Pancreas (tissue), 10 donors: ENCODE measurements around the gene DGKG. TPM values are rescaled to one million over a fixed set of nuclear protein-coding genes. Genes with fewer than 3 reads are reported as not detected.
A peak's percentile ranks its signal among the peaks of the same experiment; 100 is the strongest.

Experiments
- ATAC-seq, 4 donors: fragments of 200-7000 bp; cut with Tn5 transposase; one replicate each; pipeline versions ENCODE4 v1.8.0 to v1.9.1; 2020; ENCODE audit warnings: mild to moderate bottlenecking in 4 of 4, moderate library complexity in 4 of 4
- DNase-seq, 6 donors: peaks; one replicate each; pipeline ENCODE4 v3.0.0-alpha.2; 2020
- FAIRE-seq: peaks from 2 replicates; lab custom pipeline; 2012; peaks lifted over from hg19 to GRCh38; lab: Jason Lieb, UNC
- H3K27ac ChIP-seq, 4 donors: fragments of 200-600 bp; sonication (generic); 1 replicate in 3 of 4; 2 replicates in 1 of 4; pipeline versions ENCODE4 v1.5.0 to v1.8.0; 2020
- H3K27me3 ChIP-seq, 4 donors: fragments of 200-600 bp; one replicate each; pipeline ENCODE4 v1.8.0; 2021
- H3K36me3 ChIP-seq, 3 donors: fragments of 200-600 bp; sonication (generic) in 1 of 3; one replicate each; pipeline versions ENCODE4 v1.5.0 to v1.8.0; 2020 to 2021
- H3K4me1 ChIP-seq, 3 donors: fragments of 200-600 bp; one replicate each; pipeline ENCODE4 v1.8.0; 2021
- H3K4me3 ChIP-seq, 4 donors: fragments of 200-600 bp; sonication (generic) in 2 of 4; one replicate each; pipeline versions ENCODE4 v1.5.0 to v1.8.0; 2020 to 2021
- H3K9me3 ChIP-seq, 4 donors: fragments of 200-600 bp; one replicate each; pipeline ENCODE4 v1.8.0; 2021
- WGBS, 2 donors: extraction: QIAGEN DNeasy Blood & Tissue Kit; methylation state at CpG; one replicate each; pipeline ENCODE4 v1.1.7; 2013; 5-methylcytosine and 5-hydroxymethylcytosine counted together
- intact Hi-C, 3 donors: fragments of 100-400 bp; cut with DNase I; formaldehyde crosslinking; loops; one replicate each; pipeline versions ENCODE4 v1.11.1 to v1.14.2; 2022
- polyA plus RNA-seq, 2 donors: library from polyadenylated mRNA; stranded (reverse); fragments of 200-250 nt; gene quantifications; one replicate each; pipeline ENCODE4 v1.2.3, GENCODE V29; 2013
- total RNA-seq, 6 donors: library from RNA; stranded (reverse); fragmentation: NEBNext Ultra II Directional in 4 of 6; extraction: Animal tissue kit (Norgen Biotek cat#: 25700) in 4 of 6; gene quantifications; one replicate each; pipeline versions ENCODE4 v1.2.1 to v1.2.4, GENCODE V29; 2021 to 2023
- TF ChIP-seq, protein P1 (sequence below), 4 donors: fragments of 200-600 bp; sonication (generic) in 3 of 4; IDR thresholded peaks; one replicate each; pipeline versions ENCODE4 v1.5.0 to v1.8.0; 2021; ENCODE audit warnings: antibody characterized with exemption in 4 of 4
- donor health status: healthy with polysubstance abuse.
- donor health status: DM: no; HTN: no; CAD: no; lungs with moderate emphysema.
- donor health status: DM: no; HTN: no; CAD: no.
- donor health status: control.
- donor health status: control.
- donor health status: Bipolar disorder and iron deficiency.
- donor health status: DM: yes; HTN: yes; CAD: no.
- donor health status: DM: no; HTN: no; CAD: no.
- donor health status: DM: no; HTN: no; CAD: no.
- donor health status: DM: yes; HTN: yes; CAD: no.

DGKG gene
- total and polyA plus RNA-seq, 8 donors: 0.16 to 2.0 (median 0.88) TPM

- FAIRE-seq (no peak), ATAC-seq (peak in 2 of 4 donors; percentile 71 to 86), DNase-seq (peak in 1 of 6 donors; percentile 36)
- intact Hi-C loops: no loop called here
- 94% methylated on average over 6 of the region's 6 CpGs for WGBS, 2 donors
- Histone ChIP-seq H3K27ac (no peak overlapping the region), H3K36me3 (no peaks in the 10 kb centered on the region), H3K9me3 (no peaks in the 10 kb centered on the region), H3K4me3 (no peak overlapping the region), H3K4me1 (no peaks in the 10 kb centered on the region), H3K27me3 (no peaks in the 10 kb centered on the region)
- TF ChIP-seq, protein P1, sequence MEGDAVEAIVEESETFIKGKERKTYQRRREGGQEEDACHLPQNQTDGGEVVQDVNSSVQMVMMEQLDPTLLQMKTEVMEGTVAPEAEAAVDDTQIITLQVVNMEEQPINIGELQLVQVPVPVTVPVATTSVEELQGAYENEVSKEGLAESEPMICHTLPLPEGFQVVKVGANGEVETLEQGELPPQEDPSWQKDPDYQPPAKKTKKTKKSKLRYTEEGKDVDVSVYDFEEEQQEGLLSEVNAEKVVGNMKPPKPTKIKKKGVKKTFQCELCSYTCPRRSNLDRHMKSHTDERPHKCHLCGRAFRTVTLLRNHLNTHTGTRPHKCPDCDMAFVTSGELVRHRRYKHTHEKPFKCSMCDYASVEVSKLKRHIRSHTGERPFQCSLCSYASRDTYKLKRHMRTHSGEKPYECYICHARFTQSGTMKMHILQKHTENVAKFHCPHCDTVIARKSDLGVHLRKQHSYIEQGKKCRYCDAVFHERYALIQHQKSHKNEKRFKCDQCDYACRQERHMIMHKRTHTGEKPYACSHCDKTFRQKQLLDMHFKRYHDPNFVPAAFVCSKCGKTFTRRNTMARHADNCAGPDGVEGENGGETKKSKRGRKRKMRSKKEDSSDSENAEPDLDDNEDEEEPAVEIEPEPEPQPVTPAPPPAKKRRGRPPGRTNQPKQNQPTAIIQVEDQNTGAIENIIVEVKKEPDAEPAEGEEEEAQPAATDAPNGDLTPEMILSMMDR (IDR thresholded peaks at IDR 0.05): no peak
Observed at GRCh38 chr3:186162221-186162620, 199.8 kb downstream of the DGKG start.

GRCh38 chr3:186160691-186161243 lies 201.3 kb downstream of the DGKG start:
- Histone ChIP-seq H3K4me1 (no peaks in the 10 kb centered on the region), H3K27ac (no peak overlapping the region), H3K4me3 (no peak overlapping the region), H3K36me3 (no peaks in the 10 kb centered on the region), H3K27me3 (no peaks in the 10 kb centered on the region), H3K9me3 (no peaks in the 10 kb centered on the region)
- FAIRE-seq: no peak
- TF ChIP-seq, protein P1 (IDR thresholded peaks at IDR 0.05): no peak
- no peak for DNase-seq
- intact Hi-C loops: no loop called here
- 66 to 69% methylated on average over 12 of the region's 12 CpGs for WGBS, 2 donors
- peak in 1 of 4 donors; percentile 38 for ATAC-seq

GRCh38 chr3:186154641-186155040 lies 207.4 kb downstream of the DGKG start:
- TF ChIP-seq, protein P1 (IDR thresholded peaks at IDR 0.05): no peak
- no peaks in the 10 kb centered on the region for H3K36me3 ChIP-seq
- WGBS, 2 donors: 78 to 89% methylated on average over 2 of the region's 2 CpGs
- ATAC-seq: no peak
- no peak overlapping the region for H3K27ac ChIP-seq
- H3K4me1 ChIP-seq: peaks cover 16 to 30% (median 27%) of the 10 kb centered on the region in 3 donors
- intact Hi-C loops: no loop called here
- no peaks in the 10 kb centered on the region for H3K9me3 ChIP-seq
- FAIRE-seq: no peak
- no peak overlapping the region for H3K4me3 ChIP-seq
- no peaks in the 10 kb centered on the region for H3K27me3 ChIP-seq
- no peak for DNase-seq

- Histone ChIP-seq H3K9me3 (no peaks in the 10 kb centered on the region), H3K27me3 (no peaks in the 10 kb centered on the region), H3K27ac (peak overlapping the region in 2 of 4 donors; percentile 1 to 66), H3K4me1 (peaks cover 16 to 38% (median 34%) of the 10 kb centered on the region in 3 donors), H3K36me3 (no peaks in the 10 kb centered on the region), H3K4me3 (no peak overlapping the region)
- ATAC-seq (peak in 3 of 4 donors; percentile 5 to 40 (median 10)), FAIRE-seq (no peak), DNase-seq (no peak)
- WGBS, 2 donors: 76 to 80% methylated on average over 9 of the region's 9 CpGs
- intact Hi-C loops: no loop called here
- TF ChIP-seq, protein P1 (IDR thresholded peaks at IDR 0.05): no peak
Observed at GRCh38 chr3:186152889-186153292, 209.1 kb downstream of the DGKG start.

DNA sequence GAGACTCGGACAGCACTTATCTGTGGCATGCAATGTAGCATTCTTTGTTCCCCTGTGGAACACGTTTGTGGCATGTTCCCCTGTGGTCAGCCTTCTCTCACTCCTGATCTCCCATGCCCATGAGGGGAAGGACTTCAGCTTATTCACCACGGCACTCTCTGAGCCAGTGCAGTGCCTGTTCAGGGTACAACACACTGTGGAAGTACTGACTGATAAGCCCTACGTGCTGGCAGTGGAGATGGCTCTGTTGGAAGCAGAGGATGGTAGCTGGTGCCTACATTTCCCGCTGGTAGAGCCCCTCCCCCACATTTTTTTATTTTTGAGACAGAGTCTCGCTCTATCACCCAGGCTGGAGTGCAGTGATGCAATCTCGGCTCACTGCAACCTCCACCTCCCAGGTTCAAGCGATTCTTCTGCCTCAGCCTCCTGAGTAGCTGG lies 209.7 kb downstream of the DGKG start:
- no peaks in the 10 kb centered on the region for H3K36me3 ChIP-seq
- ATAC-seq (peak in 1 of 4 donors; percentile 7), DNase-seq (no peak), FAIRE-seq (no peak)
- no peaks in the 10 kb centered on the region for H3K9me3 ChIP-seq
- intact Hi-C loops: no loop called here
- H3K27me3 ChIP-seq: no peaks in the 10 kb centered on the region
- H3K4me1 ChIP-seq: peaks cover 16 to 38% (median 34%) of the 10 kb centered on the region in 3 donors
- H3K27ac ChIP-seq: peak overlapping the region in 1 of 4 donors; percentile 66
- no peak overlapping the region for H3K4me3 ChIP-seq
- WGBS, 2 donors: 65% methylated on average over 8 of the region's 8 CpGs
- TF ChIP-seq, protein P1 (IDR thresholded peaks at IDR 0.05): no peak
